HepG2 (cell line): ENCODE measurements around the gene FALEC. TPM values are rescaled to one million over a fixed set of nuclear protein-coding genes. Genes with fewer than 3 reads are reported as not detected.
A peak's percentile ranks its signal among the peaks of the same experiment; 100 is the strongest.

Experiments
- ELF1 ChIP-seq: sonication (generic); formaldehyde crosslinking; IDR thresholded peaks from 2 replicates; pipeline ENCODE4 v1.4.0; 2020; ENCODE audit warnings: missing genetic modification reagents
- FOXP4 ChIP-seq: sonication (generic); formaldehyde crosslinking; IDR thresholded peaks from 2 replicates; pipeline ENCODE4 v1.4.0; 2020; ENCODE audit warnings: missing genetic modification reagents
- HOXD1 ChIP-seq: sonication (generic); formaldehyde crosslinking; IDR thresholded peaks from 2 replicates; pipeline ENCODE4 v1.5.0; 2020; ENCODE audit warnings: missing genetic modification reagents
- KDM2A ChIP-seq: sonication (generic); formaldehyde crosslinking; IDR thresholded peaks from 2 replicates; pipeline ENCODE4 v1.4.0; 2020; ENCODE audit warnings: low read depth, missing genetic modification reagents, borderline replicate concordance
- KLF12 ChIP-seq: sonication (generic); formaldehyde crosslinking; IDR thresholded peaks from 2 replicates; pipeline ENCODE4 v1.4.0; 2020; ENCODE audit warnings: missing genetic modification reagents, borderline replicate concordance
- NR3C1 ChIP-seq: sonication (generic); formaldehyde crosslinking; IDR thresholded peaks from 2 replicates; pipeline ENCODE4 v1.4.0; 2020; ENCODE audit warnings: missing genetic modification reagents
- POLR2G ChIP-seq: fragments of 200-400 bp; formaldehyde crosslinking; IDR thresholded peaks from 2 replicates; pipeline ENCODE4 v1.6.1; 2018; ENCODE audit warnings: mild to moderate bottlenecking, low read depth, low read length, moderate library complexity
- PPARG ChIP-seq: conservative IDR thresholded peaks from 2 replicates; pipeline ENCODE4 v1.6.1; 2016; ENCODE audit warnings: missing biosample characterization, missing genetic modification reagents
- RARA ChIP-seq: IDR thresholded peaks from 2 replicates; pipeline ENCODE4 v1.6.1; 2016; ENCODE audit warnings: missing genetic modification reagents, missing compliant biosample characterization
- RFX1 ChIP-seq: fragments of 450-650 bp; IDR thresholded peaks from 2 replicates; pipeline ENCODE4 v1.6.1; 2017
- RFXANK ChIP-seq: IDR thresholded peaks from 2 replicates; pipeline ENCODE4 v1.6.1; 2016
- RFXAP ChIP-seq: sonication (generic); formaldehyde crosslinking; IDR thresholded peaks from 2 replicates; pipeline ENCODE4 v1.4.0; 2020; ENCODE audit warnings: missing genetic modification reagents, borderline replicate concordance
- ZBTB1 ChIP-seq: sonication (generic); formaldehyde crosslinking; IDR thresholded peaks from 2 replicates; pipeline ENCODE4 v1.4.0; 2020; ENCODE audit warnings: missing genetic modification reagents, borderline replicate concordance
- ZBTB42 ChIP-seq: sonication (generic); formaldehyde crosslinking; IDR thresholded peaks from 2 replicates; pipeline ENCODE4 v1.5.0; 2020; ENCODE audit warnings: mild to moderate bottlenecking, missing genetic modification reagents
- ZBTB7B ChIP-seq: sonication (generic); formaldehyde crosslinking; IDR thresholded peaks from 2 replicates; pipeline ENCODE4 v1.4.0; 2020; ENCODE audit warnings: missing genetic modification reagents
- ZBTB8A ChIP-seq: sonication (generic); formaldehyde crosslinking; IDR thresholded peaks from 2 replicates; pipeline ENCODE4 v1.4.0; 2020; ENCODE audit warnings: mild to moderate bottlenecking, low read depth, missing genetic modification reagents, borderline replicate concordance
- ZFP36L1 ChIP-seq: sonication (generic); formaldehyde crosslinking; IDR thresholded peaks from 2 replicates; pipeline ENCODE4 v1.8.0; 2022; ENCODE audit warnings: mild to moderate bottlenecking, missing genetic modification reagents, moderate library complexity
- ZNF10 ChIP-seq: sonication (generic); formaldehyde crosslinking; IDR thresholded peaks from 2 replicates; pipeline ENCODE4 v1.4.0; 2020; ENCODE audit warnings: mild to moderate bottlenecking, low read depth, missing genetic modification reagents, borderline replicate concordance
- ZNF296 ChIP-seq: sonication (generic); formaldehyde crosslinking; conservative IDR thresholded peaks from 2 replicates; pipeline ENCODE4 v1.5.0; 2020; ENCODE audit warnings: mild to moderate bottlenecking, missing genetic modification reagents
- ZNF414 ChIP-seq: sonication (generic); formaldehyde crosslinking; IDR thresholded peaks from 2 replicates; pipeline ENCODE4 v1.5.0; 2020; ENCODE audit warnings: missing genetic modification reagents
- ZNF567 ChIP-seq: sonication (generic); formaldehyde crosslinking; IDR thresholded peaks from 2 replicates; pipeline ENCODE4 v1.8.1; 2023; ENCODE audit warnings: mild to moderate bottlenecking, missing genetic modification reagents, borderline replicate concordance
- ZNF607 ChIP-seq: sonication (generic); formaldehyde crosslinking; IDR thresholded peaks from 2 replicates; pipeline ENCODE4 v1.5.1; 2020; ENCODE audit warnings: missing genetic modification reagents, mild to moderate bottlenecking, borderline replicate concordance
- ZNF737 ChIP-seq: sonication (generic); formaldehyde crosslinking; IDR thresholded peaks from 2 replicates; pipeline ENCODE4 v1.5.0; 2020; ENCODE audit warnings: missing genetic modification reagents, mild to moderate bottlenecking, borderline replicate concordance
- ZNF770 ChIP-seq: sonication (generic); formaldehyde crosslinking; IDR thresholded peaks from 2 replicates; pipeline ENCODE4 v1.5.0; 2020; ENCODE audit warnings: mild to moderate bottlenecking, missing genetic modification reagents
- ZNF790 ChIP-seq: sonication (generic); formaldehyde crosslinking; IDR thresholded peaks from 2 replicates; pipeline ENCODE4 v1.8.0; 2022; ENCODE audit warnings: missing genetic modification reagents, mild to moderate bottlenecking, borderline replicate concordance
- ZNF800 ChIP-seq: sonication (generic); formaldehyde crosslinking; IDR thresholded peaks from 2 replicates; pipeline ENCODE4 v1.4.0; 2020; ENCODE audit warnings: missing genetic modification reagents
- polyA plus RNA-seq, 8 experiments: library from polyadenylated mRNA; depleted of rRNA in 3 of 8; stranded (reverse) in 7 of 8; unstranded in 1 of 8; fragments of >200 nt; fragmentation: Illumina TruSeq in 4 of 8; extraction: Trizol in 4 of 8; gene quantifications; 2 replicates each; pipeline versions ENCODE4 v1.2.1 to v1.2.3, GENCODE V29; 2011 to 2016; ENCODE audit warnings: low read depth in 4 of 8, missing spikeins in 1 of 8, mixed read lengths in 1 of 8; ENCODE audit not compliant: insufficient read depth in 1 of 8
- total RNA-seq, 5 experiments: library from RNA; depleted of rRNA; stranded (reverse); fragments of >200 nt; fragmentation: Illumina TruSeq; extraction: Trizol; gene quantifications; 2 replicates each; pipeline ENCODE4 v1.2.3, GENCODE V29; 2016; ENCODE audit warnings: low read depth in 1 of 5

The FALEC gene
- total and polyA plus RNA-seq, 2 of the 13 experiments (the other 11 are each of a cell fraction or from before 2014, with no cell fraction given), result 0.33 to 0.71 TPM

DNA sequence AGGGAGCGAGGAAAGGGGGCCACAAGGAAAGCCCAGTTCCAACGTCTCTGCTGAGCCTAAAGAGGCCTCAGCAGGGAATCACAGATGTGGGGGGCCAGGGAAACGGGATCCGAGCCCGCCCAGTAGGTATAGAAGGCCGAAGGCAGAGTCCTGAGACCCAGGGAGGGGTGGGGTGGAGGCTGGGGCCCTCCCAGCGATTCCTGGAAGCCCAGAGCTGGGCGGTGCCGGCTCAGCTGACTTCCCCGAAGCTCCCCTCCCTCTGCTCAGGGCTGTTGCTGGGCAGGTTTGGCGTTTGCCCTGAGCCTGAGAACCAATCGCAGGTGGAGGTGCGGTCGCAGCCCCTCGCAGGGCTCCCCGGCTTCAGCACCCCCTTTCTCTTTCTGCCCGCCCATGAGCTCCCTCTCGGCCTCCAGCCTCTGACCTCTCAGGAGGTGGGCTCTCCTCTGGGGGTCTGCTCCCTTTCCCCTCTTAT lies 46.5 kb downstream of the FALEC start (continued):
- peak; percentile 100 for TF ChIP-seq RFXAP (CRISPR knock-in tag)
- peak; percentile 58; the same call in 1 of the 2 replicates for TF ChIP-seq ELF1 (CRISPR knock-in tag)
- TF ChIP-seq KLF12 (CRISPR knock-in tag), result peak; percentile 62; the same call in 1 of the 2 replicates
- peak; percentile 66; the same call in 1 of the 2 replicates for TF ChIP-seq RARA (CRISPR knock-in tag)
- no peak; the same call in 1 of the 2 replicates for TF ChIP-seq ZBTB8A (CRISPR knock-in tag)
- TF ChIP-seq ZNF296 (CRISPR knock-in tag), result no peak
- no peak for TF ChIP-seq ZNF10 (CRISPR knock-in tag)
- TF ChIP-seq RFX1, result no peak
- TF ChIP-seq POLR2G, result peak; percentile 67
- TF ChIP-seq ZFP36L1 (CRISPR knock-in tag), result no peak
- no peak for TF ChIP-seq NR3C1 (CRISPR knock-in tag)
- TF ChIP-seq KDM2A (CRISPR knock-in tag), result peak; percentile 84
- TF ChIP-seq ZBTB7B, result peak; percentile 42
- no peak for TF ChIP-seq ZBTB1 (CRISPR knock-in tag)
- no peak for TF ChIP-seq ZNF800 (CRISPR knock-in tag)
- TF ChIP-seq RFXANK (CRISPR knock-in tag), result peak; percentile 99
- TF ChIP-seq PPARG (CRISPR knock-in tag), result peak; percentile 69; the same call in 1 of the 2 replicates
- TF ChIP-seq ZNF790 (CRISPR knock-in tag), result no peak
- TF ChIP-seq ZNF414, result no peak
- no peak for TF ChIP-seq HOXD1
- no peak for TF ChIP-seq ZNF607 (CRISPR knock-in tag)
- TF ChIP-seq ZNF770, result peak; percentile 91
- TF ChIP-seq ZBTB42, result 0 out of 2 replicates have a peak, but pooled peaks have one; percentile 16
- no peak for TF ChIP-seq ZNF567 (CRISPR knock-in tag)
- TF ChIP-seq FOXP4, result peak; percentile 39; the same call in 1 of the 2 replicates
- TF ChIP-seq ZNF737 (CRISPR knock-in tag), result 0 out of 2 replicates have a peak, but pooled peaks have one; percentile 4
